GM23248 (cell line): ENCODE results near the gene PCA3. TPM values are rescaled to one million over a fixed set of nuclear protein-coding genes. Genes with fewer than 3 reads are reported as not detected.

Experiments
- DNase-seq: peaks from one replicate; pipeline ENCODE4 v3.0.0-alpha.2; 2015
- H2AFZ ChIP-seq: fragments of 200-600 bp; sonication (generic); 2 replicates; pipeline ENCODE4 v1.6.1; 2016; ENCODE audit warnings: antibody characterized with exemption
- H3F3A ChIP-seq: fragments of 200-600 bp; sonication (generic); 2 replicates; pipeline ENCODE4 v1.6.1; 2016; ENCODE audit warnings: mild to moderate bottlenecking, antibody characterized with exemption, mixed run types; ENCODE audit not compliant: insufficient read depth
- H3K27ac ChIP-seq: fragments of 200-600 bp; sonication (generic); 2 replicates; pipeline ENCODE4 v1.5.1; 2016; ENCODE audit warnings: mild to moderate bottlenecking
- H3K27me3 ChIP-seq: fragments of 200-600 bp; sonication (generic); replicated peaks from 2 replicates; pipeline ENCODE4 v1.6.1; 2016; ENCODE audit warnings: mild to moderate bottlenecking; ENCODE audit not compliant: insufficient read depth
- H3K36me3 ChIP-seq: fragments of 200-600 bp; sonication (generic); 2 replicates; pipeline ENCODE4 v1.6.1; 2016; ENCODE audit warnings: low read depth, mild to moderate bottlenecking
- H3K4me1 ChIP-seq: fragments of 200-600 bp; sonication (generic); 2 replicates; pipeline ENCODE4 v1.6.1; 2016; ENCODE audit warnings: mild to moderate bottlenecking; ENCODE audit not compliant: insufficient read depth
- H3K4me2 ChIP-seq: fragments of 200-600 bp; sonication (generic); one replicate; pipeline ENCODE4 v1.6.1; 2016; ENCODE audit warnings: mild to moderate bottlenecking; ENCODE audit not compliant: unreplicated experiment
- H3K4me3 ChIP-seq: fragments of 200-600 bp; sonication (generic); 2 replicates; pipeline ENCODE4 v1.5.1; 2016; ENCODE audit warnings: mild to moderate bottlenecking
- H3K79me2 ChIP-seq: fragments of 200-600 bp; sonication (generic); 2 replicates; pipeline ENCODE4 v1.6.1; 2016; ENCODE audit warnings: mild to moderate bottlenecking; ENCODE audit not compliant: insufficient read depth
- H3K9ac ChIP-seq: fragments of 200-600 bp; sonication (generic); 2 replicates; pipeline ENCODE4 v1.6.1; 2016; ENCODE audit warnings: mild to moderate bottlenecking
- H3K9me2 ChIP-seq: fragments of 200-600 bp; sonication (generic); 2 replicates; pipeline ENCODE4 v1.6.1; 2016; ENCODE audit warnings: mixed run types, mild to moderate bottlenecking, moderate library complexity; ENCODE audit not compliant: insufficient read depth
- H3K9me3 ChIP-seq: fragments of 200-600 bp; sonication (generic); one replicate; pipeline ENCODE4 v1.6.1; 2017; ENCODE audit warnings: low read depth
- H4K20me1 ChIP-seq: fragments of 200-600 bp; sonication (generic); 2 replicates; pipeline ENCODE4 v1.6.0; 2016; ENCODE audit not compliant: insufficient read depth
- EZH2 ChIP-seq: fragments of 200-600 bp; sonication (generic); IDR thresholded peaks from 2 replicates; pipeline ENCODE4 v1.6.1; 2018; ENCODE audit warnings: antibody characterized with exemption, mild to moderate bottlenecking; ENCODE audit not compliant: insufficient read depth, poor library complexity, severe bottlenecking
- EZH2phosphoT487 ChIP-seq: fragments of 200-600 bp; sonication (generic); IDR thresholded peaks from 2 replicates; pipeline ENCODE4 v1.6.1; 2018; ENCODE audit warnings: antibody characterized with exemption, moderate library complexity, mild to moderate bottlenecking, low read depth; ENCODE audit not compliant: insufficient read depth
- WGBS, 2 experiments: methylation state at CpG; one replicate each; pipeline ENCODE4 v1.1.6; 2015 to 2017; ENCODE audit warnings: low lambda C conversion rate in 2 of 2, low coverage in 1 of 2; ENCODE audit errors: missing lambda C conversion rate in 2 of 2; 5-methylcytosine and 5-hydroxymethylcytosine counted together
- in situ Hi-C: fragments of 300-500 bp; cut with MboI; formaldehyde crosslinking; loops from 2 replicates; pipeline ENCODE4 v1.15.0; 2020
- polyA plus RNA-seq: library from polyadenylated mRNA; unstranded; fragments of >200 nt; fragmentation: Nextera tagmentation; extraction: Ambion mirVana; gene quantifications from 2 replicates; pipeline ENCODE4 v1.2.1, GENCODE V29; 2016
- total RNA-seq: library from RNA; depleted of rRNA; stranded (reverse); fragments of >200 nt; shearing (Covaris generic); gene quantifications from 2 replicates; pipeline ENCODE4 v1.2.3, GENCODE V29; 2014

PCA3 gene
- total and polyA plus RNA-seq, 2 experiments from 2014 or later: not detected

- TF ChIP-seq EZH2: no peak
- TF ChIP-seq EZH2phosphoT487: no peak
- Histone ChIP-seq H3K79me2 (no peaks in the 10 kb centered on the region), H3K4me3 (no peak overlapping the region), H3K36me3 (no peaks in the 10 kb centered on the region), H3K9me2 (no peaks in the 10 kb centered on the region), H4K20me1 (no peaks in the 10 kb centered on the region), H3K4me1 (no peaks in the 10 kb centered on the region), H3K9me3 (no peaks in the 10 kb centered on the region), H3K4me2 (no peak overlapping the region), H2AFZ (no peak overlapping the region), H3K27me3 (no peaks in the 10 kb centered on the region), H3K27ac (no peak overlapping the region), H3F3A (no peaks in the 10 kb centered on the region), H3K9ac (no peak overlapping the region)
- DNase-seq: no peak
- in situ Hi-C loops: no loop called here
- WGBS, 2 experiments: 67 to 71% methylated on average over 5 of the region's 5 CpGs
These were observed 44.4 kb downstream of the PCA3 start for GRCh38 chr9:76808636-76809035.

GRCh38 chr9:76810377-76810957, 46.2 kb downstream of the PCA3 start:
- Histone ChIP-seq H3K4me2 (no peak overlapping the region), H2AFZ (no peak overlapping the region), H3K9me3 (no peaks in the 10 kb centered on the region), H3K36me3 (no peaks in the 10 kb centered on the region), H4K20me1 (no peaks in the 10 kb centered on the region), H3K9ac (no peak overlapping the region), H3F3A (no peaks in the 10 kb centered on the region), H3K4me1 (no peaks in the 10 kb centered on the region), H3K27ac (no peak overlapping the region), H3K4me3 (no peak overlapping the region), H3K79me2 (no peaks in the 10 kb centered on the region), H3K9me2 (no peaks in the 10 kb centered on the region), H3K27me3 (no peaks in the 10 kb centered on the region)
- no peak for TF ChIP-seq EZH2
- TF ChIP-seq EZH2phosphoT487: no peak
- 44 to 48% methylated on average over 2 of the region's 2 CpGs for WGBS, 2 experiments
- in situ Hi-C loops: no loop called here
- DNase-seq: peak; percentile 72

- peaks cover 15% of the 10 kb centered on the region for H3F3A ChIP-seq
- H3K36me3 ChIP-seq: no peaks in the 10 kb centered on the region
- H4K20me1 ChIP-seq: no peaks in the 10 kb centered on the region
- no peak overlapping the region for H2AFZ ChIP-seq
- WGBS, 2 experiments: 78 to 81% methylated on average over 6 of the region's 6 CpGs
- TF ChIP-seq EZH2: no peak
- no peak for TF ChIP-seq EZH2phosphoT487
- H3K9me2 ChIP-seq: no peaks in the 10 kb centered on the region
- no peaks in the 10 kb centered on the region for H3K9me3 ChIP-seq
- no peak overlapping the region for H3K27ac ChIP-seq
- in situ Hi-C loops: no loop called here
- no peak overlapping the region for H3K4me3 ChIP-seq
- H3K9ac ChIP-seq: no peak overlapping the region
- no peak for DNase-seq
- no peaks in the 10 kb centered on the region for H3K79me2 ChIP-seq
- no peak overlapping the region for H3K4me2 ChIP-seq
- no peaks in the 10 kb centered on the region for H3K27me3 ChIP-seq
- H3K4me1 ChIP-seq: peaks cover 9% of the 10 kb centered on the region
These were observed 48.4 kb downstream of the PCA3 start for GRCh38 chr9:76812591-76812990.

- H4K20me1 ChIP-seq: no peaks in the 10 kb centered on the region
- peak overlapping the region; percentile 11 for H3K4me2 ChIP-seq
- no peak overlapping the region; the same call in 1 of the 2 replicates for H2AFZ ChIP-seq
- no peaks in the 10 kb centered on the region for H3K9me2 ChIP-seq
- TF ChIP-seq EZH2phosphoT487: no peak
- TF ChIP-seq EZH2: no peak
- no peaks in the 10 kb centered on the region for H3K36me3 ChIP-seq
- WGBS, 2 experiments: 86 to 92% methylated on average over 1 of the region's 1 CpG
- H3K4me3 ChIP-seq: no peak overlapping the region
- H3F3A ChIP-seq: peaks cover 26% of the 10 kb centered on the region
- H3K4me1 ChIP-seq: peaks cover 22% of the 10 kb centered on the region
- DNase-seq: peak; percentile 84
- no peaks in the 10 kb centered on the region for H3K27me3 ChIP-seq
- H3K9ac ChIP-seq: peak overlapping the region; percentile 37
- no peaks in the 10 kb centered on the region for H3K79me2 ChIP-seq
- no peaks in the 10 kb centered on the region for H3K9me3 ChIP-seq
- peak overlapping the region; percentile 87 for H3K27ac ChIP-seq
- in situ Hi-C loops: no loop called here
These were observed 53.3 kb downstream of the PCA3 start for GRCh38 chr9:76817489-76817888.
